K562 (cell line): Measurements from ENCODE around the gene PPP6R1. TPM values are rescaled to one million over a fixed set of nuclear protein-coding genes. Genes with fewer than 3 reads are reported as not detected.

Experiments
- BHLHE40 ChIP-seq: IDR thresholded peaks from 2 replicates; pipeline ENCODE4 v1.6.1; 2011; ENCODE audit warnings: low read length, improper control_type of control experiment
- FOXA3 ChIP-seq, 2 experiments: fragments of 450-650 bp in 1 of 2; sonication (generic) in 1 of 2; formaldehyde crosslinking; IDR thresholded peaks in 1 of 2; conservative IDR thresholded peaks in 1 of 2; 2 replicates each; pipeline versions ENCODE4 v1.4.0 to v1.8.0; 2020 to 2022; ENCODE audit warnings: mild to moderate bottlenecking in 2 of 2, missing genetic modification reagents in 1 of 2
- FOXK2 ChIP-seq, 2 experiments: fragments of 450-650 bp; IDR thresholded peaks in 1 of 2; conservative IDR thresholded peaks in 1 of 2; 2 replicates each; pipeline ENCODE4 v1.6.1; 2016; ENCODE audit warnings: low read depth in 2 of 2, mild to moderate bottlenecking in 1 of 2
- FOXO4 ChIP-seq: fragments of 450-650 bp; formaldehyde crosslinking; IDR thresholded peaks from 2 replicates; pipeline ENCODE4 v1.4.0; 2020; ENCODE audit warnings: mild to moderate bottlenecking, moderate library complexity
- GABPA ChIP-seq: fragments of 200-800 bp; sonication (Bioruptor generic); conservative IDR thresholded peaks from 2 replicates; pipeline ENCODE4 v1.6.1; 2016; ENCODE audit warnings: low read depth, missing genetic modification characterization, missing compliant biosample characterization
- GTF2B ChIP-seq: IDR thresholded peaks from 2 replicates; pipeline ENCODE4 v1.6.1; 2011; ENCODE audit not compliant: insufficient read length; ENCODE audit errors: extremely low read depth
- HNRNPH1 ChIP-seq: fragments of 200-400 bp; formaldehyde crosslinking; optimal IDR thresholded peaks from 2 replicates; pipeline ENCODE3; 2017; ENCODE audit warnings: low read depth, mild to moderate bottlenecking, low read length, moderate library complexity
- HNRNPUL1 ChIP-seq: fragments of 200-400 bp; formaldehyde crosslinking; IDR thresholded peaks from 2 replicates; pipeline ENCODE4 v1.6.1; 2017; ENCODE audit warnings: low read length
- KDM1A ChIP-seq, 2 experiments: fragments of 450-650 bp; IDR thresholded peaks; 2 replicates each; pipeline ENCODE4 v1.6.1; 2016; ENCODE audit warnings: mild to moderate bottlenecking in 2 of 2
- KDM5B ChIP-seq: fragments of 200-600 bp; sonication (generic); IDR thresholded peaks from 2 replicates; pipeline ENCODE4 v1.6.1; 2012; ENCODE audit warnings: low read depth, mild to moderate bottlenecking, moderate library complexity, low read length, control low read depth, inconsistent platforms; ENCODE audit not compliant: insufficient replicate concordance
- MED1 ChIP-seq: sonication (generic); formaldehyde crosslinking; IDR thresholded peaks from 2 replicates; pipeline ENCODE4 v1.8.1; 2023; ENCODE audit warnings: missing genetic modification reagents, borderline replicate concordance
- RBM34 ChIP-seq: fragments of 200-400 bp; formaldehyde crosslinking; IDR thresholded peaks from 2 replicates; pipeline ENCODE4 v1.6.1; 2018; ENCODE audit warnings: low read length, borderline replicate concordance; ENCODE audit not compliant: insufficient read depth
- RHOXF2B ChIP-seq: fragments of 250-450 bp; sonication (Bioruptor Pico); conservative IDR thresholded peaks from 2 replicates; pipeline ENCODE4 v1.5.1; 2021
- STAT6 ChIP-seq: sonication (generic); formaldehyde crosslinking; IDR thresholded peaks from 2 replicates; pipeline ENCODE4 v1.8.1; 2023; ENCODE audit warnings: mild to moderate bottlenecking, missing genetic modification reagents
- TAF1 ChIP-seq: IDR thresholded peaks from 2 replicates; pipeline ENCODE4 v1.6.1; 2011; ENCODE audit warnings: mild to moderate bottlenecking, low read length, moderate library complexity; ENCODE audit not compliant: insufficient read depth, control insufficient read depth, severe bottlenecking; ENCODE audit errors: extremely low read depth
- ZNF121 ChIP-seq: sonication (generic); formaldehyde crosslinking; conservative IDR thresholded peaks from 2 replicates; pipeline ENCODE4 v1.8.0; 2022; ENCODE audit warnings: missing genetic modification reagents
- ZNF639 ChIP-seq, 2 experiments: fragments of 200-800 bp in 1 of 2; sonication (Bioruptor generic) in 1 of 2; sonication (generic) in 1 of 2; formaldehyde crosslinking in 1 of 2; IDR thresholded peaks in 1 of 2; conservative IDR thresholded peaks in 1 of 2; 2 replicates each; pipeline versions ENCODE4 v1.5.0 to v1.6.1; 2016 to 2020; ENCODE audit warnings: missing compliant biosample characterization in 1 of 2, missing genetic modification characterization in 1 of 2, missing genetic modification reagents in 1 of 2
- ZNF79 ChIP-seq: fragments of 250-450 bp; sonication (Bioruptor Pico); IDR thresholded peaks from 2 replicates; pipeline ENCODE4 v1.4.0; 2020; ENCODE audit warnings: low read depth, mild to moderate bottlenecking, moderate library complexity
- polyA plus RNA-seq, 8 experiments: library from polyadenylated mRNA; depleted of rRNA in 4 of 8; stranded (reverse) in 5 of 8; unstranded in 3 of 8; fragments of >200 nt; fragmentation: Nextera tagmentation in 2 of 8; fragmentation: Illumina TruSeq in 1 of 8; extraction: Ambion mirVana in 2 of 8; extraction: Trizol in 1 of 8; gene quantifications; 2 replicates each; pipeline versions ENCODE4 v1.2.1 to v1.2.3, GENCODE V29; 2011 to 2014; ENCODE audit warnings: inconsistent platforms in 1 of 8, missing spikeins in 1 of 8
- total RNA-seq, 7 experiments: library from RNA; depleted of rRNA in 6 of 7; stranded (reverse); fragments of >200 nt in 6 of 7; fragmentation: Illumina TruSeq in 2 of 7; extraction: Trizol in 2 of 7; gene quantifications; 2 replicates each; pipeline versions ENCODE4 v1.2.1 to v1.2.3, GENCODE V29; 2011 to 2021; ENCODE audit warnings: low replicate concordance in 1 of 7

PPP6R1 gene
- total and polyA plus RNA-seq, 9 of the 15 experiments (the other 6 are each of a cell fraction or from before 2014, with no cell fraction given): 0.48 to 135 (median 37.2) TPM

- TF ChIP-seq KDM1A (IDR thresholded peaks at IDR 0.05) (peak; percentile 18 to 73; a peak in 2 of 4 replicates), FOXK2 (conservative IDR thresholded peaks at IDR 0.05 in 1 of 2, IDR thresholded peaks at IDR 0.05 in 1 of 2; ENCODE audit: low read depth in 2 of 2) (peak; percentile 84 to 86), BHLHE40 (peak; percentile 72), RBM34 (no peak), ZNF639 (CRISPR knock-in tag; conservative IDR thresholded peaks at IDR 0.05 in 1 of 2, IDR thresholded peaks at IDR 0.05 in 1 of 2) (peak in 1 of 2 experiments; percentile 86; a peak in 2 of 4 replicates), GTF2B (no peak), STAT6 (CRISPR knock-in tag) (no peak), TAF1 (peak; percentile 59), FOXO4 (CRISPR knock-in tag) (no peak), HNRNPUL1 (no peak), ZNF79 (CRISPR knock-in tag) (no peak), HNRNPH1 (no peak), KDM5B (no peak), MED1 (CRISPR knock-in tag) (no peak), GABPA (tag) (peak; percentile 98), FOXA3 (CRISPR knock-in tag; conservative IDR thresholded peaks at IDR 0.05 in 1 of 2, IDR thresholded peaks at IDR 0.05 in 1 of 2) (no peak), ZNF121 (CRISPR knock-in tag) (no peak), RHOXF2B (CRISPR knock-in tag) (no peak)
Observed at GRCh38 chr19:55279770-55280643, 21.2 kb upstream of the PPP6R1 start, which contains the start of gene HSPBP1 (continued).
